ENCODE data around the gene OXT.

The OXT gene

DNA sequence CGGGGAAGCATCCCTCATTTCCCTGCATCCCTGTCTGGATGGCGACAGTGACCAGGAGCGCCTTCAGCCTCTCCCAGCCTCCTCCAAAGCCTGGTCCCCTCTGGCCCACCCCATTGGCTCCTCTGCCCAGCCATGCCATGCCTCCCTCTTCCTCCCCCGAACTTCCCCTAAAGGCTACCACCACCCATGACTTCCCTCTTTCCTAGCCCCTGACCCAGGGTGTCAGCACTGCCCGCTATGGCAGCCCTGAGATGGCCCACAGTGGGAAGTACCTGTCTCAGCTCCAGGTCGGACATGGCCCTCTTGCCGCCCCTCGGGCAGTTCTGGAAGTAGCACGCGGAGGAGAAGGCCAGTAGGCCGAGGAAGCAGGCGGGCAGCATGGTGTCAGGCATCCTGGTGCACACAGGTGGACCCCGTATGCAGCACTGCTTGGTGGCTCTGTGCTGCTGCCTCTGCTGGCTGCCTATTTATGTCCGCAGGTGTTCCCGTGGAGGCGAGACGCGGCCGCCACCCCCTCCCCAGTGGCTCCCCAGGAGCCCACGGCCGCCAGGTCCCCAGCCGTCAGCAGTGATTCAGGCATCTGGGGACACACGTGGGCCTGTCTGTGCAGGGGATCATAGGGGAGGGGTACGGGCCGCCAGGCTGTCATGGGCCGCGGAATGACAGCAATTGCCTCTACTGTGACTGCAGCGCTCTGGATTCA lies 13.0 kb downstream of the OXT start, which contains the start of gene AVP:
TSS of gene AVP (minus strand) at position 442 of the 703 bp plus-strand sequence. CDS start at position 392, 50 bp downstream.
- DNase-seq (ENCODE audit: low read depth): no peak

DNA sequence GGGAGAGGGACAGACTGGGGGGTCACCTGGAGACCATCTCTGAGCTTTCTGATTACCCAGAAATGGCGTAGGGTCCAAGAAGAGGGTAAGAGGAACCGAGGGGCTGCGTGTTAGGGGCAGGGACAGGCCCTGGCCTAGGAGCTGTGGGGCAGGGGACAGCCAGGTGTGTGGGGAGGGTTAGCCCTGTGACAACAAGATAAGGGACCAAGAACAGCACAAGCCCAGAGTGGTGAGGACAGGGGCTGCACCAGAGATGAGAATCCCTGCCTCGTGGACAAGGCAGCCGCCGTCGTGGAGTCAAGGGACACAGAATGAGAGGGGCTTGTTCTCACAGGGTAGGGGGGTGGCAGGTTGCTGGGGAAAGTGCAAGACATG lies 13.6 kb downstream of the OXT start:
- DNase-seq (ENCODE audit: low read depth): no peak

- DNase-seq (ENCODE audit: low read depth): no peak
Measured at GRCh38 chr20:3085571-3086072, 14.2 kb downstream of the OXT start.

- no peak for DNase-seq (ENCODE audit: low read depth)
Measured at GRCh38 chr20:3088031-3088430, 16.6 kb downstream of the OXT start.

DNA sequence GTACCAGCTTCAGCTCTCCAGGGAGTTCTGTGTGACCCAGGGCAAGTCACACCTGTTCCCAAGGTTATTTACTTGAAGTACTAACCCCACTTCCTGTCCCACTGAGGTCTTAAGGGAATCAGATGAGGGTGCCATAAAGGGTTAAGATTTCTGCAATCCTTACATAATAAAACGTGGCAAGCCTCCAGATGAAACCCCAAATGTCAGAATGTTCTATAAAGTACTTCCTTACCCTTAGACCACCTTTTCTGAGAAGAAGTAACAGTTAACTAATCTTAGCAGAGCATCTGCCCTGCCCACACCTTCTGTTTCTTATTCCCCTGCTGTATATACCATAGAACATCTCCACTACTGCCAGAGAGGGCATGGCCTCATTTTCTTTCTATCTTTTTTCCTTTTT lies 19.1 kb downstream of the OXT start:
- no peak for DNase-seq (ENCODE audit: low read depth)

DNA sequence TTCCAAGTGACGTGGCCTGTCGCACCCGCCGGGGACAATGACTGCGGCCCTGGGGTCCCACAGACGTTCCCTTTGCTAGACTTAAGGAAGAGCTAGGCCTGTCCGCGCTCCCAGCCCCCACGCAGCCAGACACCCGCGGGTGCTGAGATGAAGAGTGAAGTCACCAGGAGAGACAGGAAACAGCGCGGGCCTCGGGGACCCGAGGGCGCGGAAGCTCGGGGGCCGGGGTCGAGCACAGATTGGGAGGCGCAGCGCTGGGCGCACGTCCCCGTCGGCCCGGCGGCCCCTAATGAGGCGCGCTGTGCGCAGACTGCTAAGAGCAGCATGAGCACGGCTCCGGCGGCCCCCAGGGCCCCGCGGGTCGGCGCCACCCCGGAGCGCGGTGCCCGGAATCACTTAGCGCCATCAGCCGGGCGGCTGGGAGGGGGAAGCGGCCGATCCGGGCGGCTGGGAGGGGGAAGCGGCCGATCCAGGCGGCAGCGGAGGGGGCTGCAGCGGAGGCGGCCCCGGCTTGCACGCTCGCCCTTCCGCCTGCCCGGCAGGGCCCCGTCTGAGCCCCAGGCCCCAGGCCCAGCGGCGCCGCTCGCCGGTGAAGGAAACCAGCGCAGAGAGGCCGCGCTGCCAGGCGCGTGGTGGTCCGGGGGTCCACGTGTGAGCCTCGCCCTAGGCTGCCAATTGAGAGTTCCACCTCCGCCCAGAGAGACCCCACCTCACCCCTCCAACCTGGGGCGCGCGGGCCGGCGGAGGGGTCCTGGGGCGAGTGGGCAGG lies 21.4 kb downstream of the OXT start:
- DNase-seq (ENCODE audit: low read depth): no peak

DNA sequence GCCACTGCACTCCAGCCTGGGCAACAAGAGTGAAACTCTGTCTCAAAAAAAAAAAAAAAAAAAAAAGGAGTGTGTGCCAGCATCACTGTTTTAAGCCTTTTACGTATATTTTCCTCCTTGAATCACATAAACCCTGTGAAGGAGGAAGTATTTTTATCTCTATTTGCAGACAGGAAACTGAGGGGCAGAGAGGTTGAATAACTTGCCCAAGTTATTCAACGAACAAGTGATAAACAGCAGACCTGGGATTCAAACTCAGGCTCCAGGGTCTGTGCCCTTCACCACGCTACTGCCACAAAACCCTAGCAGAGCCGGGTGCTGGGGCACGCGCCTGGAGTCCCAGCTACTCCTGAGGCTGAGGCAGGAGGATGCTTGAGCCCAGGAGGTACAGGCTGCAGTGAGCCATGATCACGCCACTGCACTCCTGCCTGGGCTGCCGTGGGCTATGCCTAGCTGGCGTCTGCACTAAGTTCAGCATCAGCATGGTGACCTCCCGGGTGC lies 22.5 kb downstream of the OXT start:
- DNase-seq (ENCODE audit: low read depth): no peak

DNA sequence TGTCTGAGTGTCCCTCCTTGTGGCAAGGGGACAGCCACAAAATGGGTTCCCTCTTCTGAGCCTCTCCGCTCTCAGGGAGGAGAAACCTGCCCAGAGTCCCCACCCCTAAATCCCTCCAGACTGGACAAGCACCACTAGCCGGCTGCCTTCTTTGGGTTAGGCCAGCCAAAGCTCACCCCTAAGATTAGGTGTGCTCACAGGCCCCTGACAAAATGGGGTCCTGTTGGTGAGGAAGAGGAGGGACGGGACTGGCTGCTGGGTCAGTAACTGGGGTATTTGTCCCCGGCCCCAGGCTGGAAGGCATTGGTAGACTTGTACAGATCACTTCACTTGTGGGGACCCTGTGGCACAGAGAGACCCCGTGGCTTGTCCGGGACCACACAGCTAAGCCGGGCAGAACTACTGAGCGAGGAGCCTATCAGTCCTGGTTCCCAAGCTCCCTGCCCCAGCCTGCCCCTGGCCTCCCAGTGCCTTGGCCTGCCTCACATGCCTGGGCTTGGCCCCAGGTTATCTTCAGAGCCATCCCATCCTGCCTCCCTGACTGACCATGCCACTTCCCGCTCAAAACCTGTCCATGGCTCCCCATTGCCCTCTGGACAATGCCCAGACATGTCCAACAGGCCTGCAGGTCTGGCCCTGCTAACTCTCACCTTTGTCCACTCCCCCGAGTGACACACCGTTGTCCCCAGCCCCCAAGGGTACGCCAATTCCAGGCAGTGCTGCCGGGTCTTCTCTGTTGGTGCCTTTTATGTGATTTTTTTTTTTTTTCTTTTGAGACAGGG lies 23.6 kb downstream of the OXT start:
- no peak for DNase-seq (ENCODE audit: low read depth)

DNA sequence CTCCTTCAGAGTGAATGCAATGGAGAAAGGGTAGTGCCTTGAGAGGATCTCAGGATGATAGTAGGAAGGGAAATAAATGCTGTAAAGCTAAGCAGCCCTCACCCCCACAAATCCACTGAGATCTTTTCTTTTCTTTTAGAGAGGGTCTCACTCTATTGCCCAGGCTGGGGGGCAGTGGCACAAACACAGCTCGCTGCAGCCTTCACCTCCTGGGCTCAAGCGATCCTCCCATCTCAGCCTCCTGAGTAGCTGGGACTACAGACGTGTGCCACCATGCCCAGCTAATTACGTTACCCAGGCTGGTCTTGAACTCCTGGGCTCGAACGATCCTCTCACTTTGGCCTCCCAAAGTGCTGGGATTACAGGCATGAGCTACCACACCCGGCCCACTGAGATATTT lies 29.1 kb downstream of the OXT start:
- no peak for DNase-seq (ENCODE audit: low read depth)

GRCh38 chr20:3101251-3101650 lies 29.8 kb downstream of the OXT start:
- no peak for DNase-seq (ENCODE audit: low read depth)

DNA sequence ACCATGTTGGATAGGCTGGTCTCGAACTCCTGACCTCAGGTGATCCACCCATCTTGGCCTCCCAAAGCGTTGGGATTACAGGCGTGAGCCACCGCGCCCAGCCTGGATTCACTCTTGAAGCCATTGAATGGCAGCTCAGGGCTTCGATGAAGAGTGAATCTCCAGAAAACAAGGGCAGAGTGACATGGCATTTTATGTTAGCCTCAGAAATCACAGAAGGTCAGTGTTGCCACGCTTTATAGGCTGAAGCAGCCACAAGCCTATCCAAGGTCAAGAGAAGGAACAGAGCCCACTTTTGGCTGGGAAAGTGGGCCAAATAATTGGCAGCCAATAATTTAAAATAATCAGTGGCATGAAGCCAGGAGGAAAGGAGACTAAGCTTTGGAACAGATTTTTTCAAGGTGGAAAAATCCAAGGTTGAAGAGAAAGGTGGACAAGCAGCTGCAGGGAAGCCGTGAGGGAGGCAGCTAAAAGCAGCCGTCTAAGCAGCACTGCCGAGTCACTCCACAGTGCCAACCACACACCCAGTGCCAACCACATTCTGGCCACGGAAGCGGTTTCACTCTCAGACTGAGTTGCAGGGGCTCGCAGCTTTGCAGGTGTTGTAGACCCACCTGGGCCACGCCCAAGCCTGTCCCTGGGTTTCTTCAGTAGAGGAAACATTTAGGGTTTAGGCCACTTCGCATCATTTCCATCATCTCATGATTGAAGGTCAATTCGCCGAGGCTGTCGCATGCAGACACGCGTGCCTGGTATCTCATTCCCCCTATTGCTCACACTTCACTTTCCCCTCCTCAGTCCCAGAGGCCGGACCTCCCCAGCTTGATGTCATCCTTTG lies 30.5 kb downstream of the OXT start:
- no peak for DNase-seq (ENCODE audit: low read depth)

DNA sequence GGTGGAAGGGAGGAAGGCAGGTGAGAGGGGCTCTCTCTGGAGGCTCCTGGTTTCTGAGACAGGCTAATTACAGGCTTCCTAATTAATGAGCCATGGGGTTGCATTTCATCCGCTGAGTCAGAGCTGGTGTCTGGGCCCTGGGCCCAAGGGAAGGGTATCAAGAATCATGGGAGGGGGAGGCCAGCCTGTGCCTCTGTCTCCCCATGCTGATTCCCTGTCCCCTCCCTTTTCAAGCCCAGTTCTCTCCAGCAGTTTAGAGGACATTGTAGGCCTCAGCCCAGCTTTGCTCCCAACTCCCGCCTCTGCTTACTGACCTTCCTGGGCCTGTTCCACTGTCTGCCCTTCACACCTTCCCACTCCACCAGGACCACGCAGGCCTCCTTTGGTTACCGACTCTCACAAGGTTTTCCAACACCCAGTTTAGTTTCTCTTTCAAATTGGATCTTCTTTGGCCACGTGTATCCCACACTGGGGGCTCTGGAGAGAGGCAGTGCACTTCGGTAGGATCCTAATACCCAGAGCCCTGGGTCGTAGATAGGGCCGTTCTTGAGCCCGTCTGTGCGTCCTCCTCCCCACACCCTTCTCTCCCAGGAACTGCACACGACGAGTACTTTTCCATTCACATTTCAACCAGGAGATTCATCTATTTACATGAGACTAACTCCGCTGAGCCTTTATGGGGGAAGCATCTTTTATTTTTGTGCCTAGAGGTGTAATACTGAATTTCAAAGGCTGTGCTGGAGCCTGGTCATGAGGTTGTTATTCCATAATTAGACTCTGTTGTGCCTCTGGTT lies 31.4 kb downstream of the OXT start:
- DNase-seq (ENCODE audit: low read depth): no peak

DNA sequence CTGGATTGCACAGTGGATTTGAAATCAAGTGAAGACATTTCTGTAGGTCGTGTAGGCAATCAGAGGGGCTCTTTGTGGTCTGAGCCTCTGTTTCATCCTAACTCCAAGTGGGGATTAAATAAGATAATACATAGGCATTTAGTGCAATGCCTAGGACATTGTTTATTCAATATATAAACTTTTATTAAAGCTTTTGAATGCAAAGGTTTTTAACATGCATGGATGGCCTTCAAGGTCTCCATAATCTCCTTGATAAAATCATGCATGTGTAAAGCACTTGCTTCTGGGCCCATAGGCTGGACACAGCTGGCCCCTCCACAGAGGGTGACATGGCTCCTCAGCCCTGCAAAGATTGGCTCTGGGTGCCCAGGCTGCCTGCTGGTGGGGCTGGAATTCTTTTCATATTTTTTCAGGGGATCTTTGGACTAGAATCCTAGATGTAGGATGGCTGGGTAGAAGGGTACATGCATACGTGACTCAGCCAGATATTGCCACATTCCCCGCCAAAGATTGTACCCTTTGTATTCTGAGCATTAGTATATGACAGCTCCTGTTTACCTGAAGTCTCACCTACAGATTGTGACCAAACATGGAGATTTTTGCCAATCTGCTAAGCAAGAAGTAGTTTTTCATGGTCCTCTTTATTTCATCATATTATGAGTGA lies 32.1 kb downstream of the OXT start:
- DNase-seq (ENCODE audit: low read depth): no peak

GRCh38 chr20:3105256-3106137 lies 34.1 kb downstream of the OXT start:
- DNase-seq (ENCODE audit: low read depth): no peak

- no peak for DNase-seq (ENCODE audit: low read depth)
Measured at GRCh38 chr20:3106185-3106584, 34.8 kb downstream of the OXT start.

DNA sequence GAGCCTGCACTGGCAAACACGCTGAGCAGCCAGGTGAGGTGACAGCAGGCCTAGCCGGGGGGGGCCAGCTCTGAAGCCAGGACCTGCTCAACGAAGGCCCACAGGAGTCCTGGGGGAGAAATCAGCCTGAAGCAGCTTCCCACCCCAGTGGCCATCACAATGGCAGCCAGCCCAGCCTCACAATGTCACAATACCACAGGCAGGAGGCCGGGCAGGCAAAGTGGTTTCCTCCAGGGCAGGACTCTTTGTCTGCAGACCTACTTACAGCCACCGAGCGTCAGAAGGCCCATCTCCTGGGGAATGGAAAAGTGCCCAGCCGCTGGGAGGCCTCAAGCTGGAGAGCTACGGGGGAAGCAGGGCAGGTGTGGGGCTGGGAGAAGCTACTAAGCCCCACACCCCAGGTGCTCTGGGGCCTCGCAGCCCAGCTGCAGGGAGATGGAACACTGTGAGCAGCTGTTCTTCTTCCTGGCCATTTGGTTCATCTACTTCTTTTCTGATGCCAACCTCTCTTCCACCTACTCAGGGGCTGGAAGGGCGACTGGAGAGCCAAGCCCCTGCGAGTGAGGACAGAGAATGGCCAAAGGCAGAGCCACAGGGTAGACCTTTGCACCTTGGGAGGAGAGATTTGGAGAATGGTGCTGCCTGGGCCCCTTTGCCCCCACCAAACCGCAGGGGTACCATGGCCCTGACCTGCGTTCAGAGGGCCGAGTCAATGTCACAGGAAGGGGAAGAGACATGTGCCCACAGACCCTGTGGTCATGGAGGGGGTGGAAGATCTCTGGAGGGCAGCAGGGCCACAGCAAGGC lies 35.4 kb downstream of the OXT start:
- no peak for DNase-seq (ENCODE audit: low read depth)

GRCh38 chr20:3107464-3108025 lies 36.1 kb downstream of the OXT start:
- DNase-seq (ENCODE audit: low read depth): no peak
